HG02588 (cell line): ENCODE data around the gene TMEM187.
"Not testable (repeated sequence)": the region's sequence is repeated elsewhere in the genome, so short reads cannot be mapped to it uniquely, and the experiment has no call there.

Experiments used
- ATAC-seq: cut with Tn5 transposase; IDR thresholded peaks from one replicate; pipeline ENCODE4 v1.9.1; 2021; ENCODE audit warnings: mild to moderate bottlenecking, moderate library complexity; ENCODE audit not compliant: unreplicated experiment

Gene TMEM187

GRCh38 chrX:153992180-153992579 is 19.6 kb downstream of the TMEM187 start:
- no peak for ATAC-seq

DNA sequence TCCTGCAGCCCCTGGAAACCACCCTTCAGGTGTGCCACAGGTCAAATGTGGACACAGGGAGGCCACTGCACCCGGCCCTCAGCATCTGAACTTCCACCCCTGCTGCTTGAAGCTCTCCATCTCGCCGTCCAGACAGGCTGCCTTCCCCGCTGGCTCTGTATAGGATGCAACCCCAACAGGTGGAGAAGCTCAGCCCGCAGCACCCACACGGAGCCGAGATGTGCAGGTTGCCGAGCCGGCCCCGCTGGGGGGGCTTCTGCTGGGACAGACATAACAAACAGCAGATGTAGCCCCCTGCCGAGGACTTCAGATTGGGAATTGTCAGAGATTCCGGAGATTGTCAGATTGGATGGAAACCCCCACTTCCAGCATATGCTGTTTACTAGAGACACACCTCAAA is 20.5 kb downstream of the TMEM187 start:
- no peak for ATAC-seq

DNA sequence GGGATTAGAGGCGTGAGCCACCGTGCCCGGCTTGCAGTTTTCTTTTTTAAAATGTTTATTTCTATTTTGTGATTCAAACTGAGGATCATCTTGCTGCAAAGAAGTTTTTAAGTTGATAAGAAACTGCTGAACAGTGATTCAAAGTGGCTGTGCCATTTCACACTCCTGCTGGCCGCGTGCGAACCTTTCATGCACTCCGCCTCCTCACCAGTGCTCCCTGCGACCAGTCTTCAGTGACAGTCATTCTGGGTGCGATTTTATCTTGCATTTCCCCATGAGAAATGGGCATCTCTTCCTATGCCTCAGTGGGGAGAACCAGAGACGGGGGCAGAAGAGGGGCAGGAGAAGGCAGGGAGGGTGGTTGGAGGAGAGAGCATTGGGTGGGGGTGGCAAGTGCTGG is 21.4 kb downstream of the TMEM187 start:
- ATAC-seq = no peak

DNA sequence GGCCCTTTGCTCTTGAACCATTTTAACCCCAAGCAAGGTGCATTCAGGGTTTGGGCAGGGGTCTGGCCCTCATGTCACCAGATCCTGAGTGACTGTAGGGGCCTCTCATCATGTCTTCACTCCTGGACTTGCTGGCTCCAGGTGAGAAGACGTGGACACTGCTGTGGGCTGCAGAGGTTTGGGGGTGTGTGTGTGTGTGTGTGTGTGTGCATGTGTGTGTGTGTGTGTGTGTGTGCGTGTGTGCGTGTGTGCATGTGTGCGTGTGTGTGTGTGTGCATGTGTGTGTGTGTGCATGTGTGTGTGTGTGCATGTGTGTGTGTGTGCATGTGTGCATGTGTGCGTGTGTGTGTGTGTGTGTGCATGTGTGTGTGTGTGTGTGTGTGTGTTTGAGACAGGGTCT is 21.8 kb downstream of the TMEM187 start:
- ATAC-seq = not testable (repeated sequence)

DNA sequence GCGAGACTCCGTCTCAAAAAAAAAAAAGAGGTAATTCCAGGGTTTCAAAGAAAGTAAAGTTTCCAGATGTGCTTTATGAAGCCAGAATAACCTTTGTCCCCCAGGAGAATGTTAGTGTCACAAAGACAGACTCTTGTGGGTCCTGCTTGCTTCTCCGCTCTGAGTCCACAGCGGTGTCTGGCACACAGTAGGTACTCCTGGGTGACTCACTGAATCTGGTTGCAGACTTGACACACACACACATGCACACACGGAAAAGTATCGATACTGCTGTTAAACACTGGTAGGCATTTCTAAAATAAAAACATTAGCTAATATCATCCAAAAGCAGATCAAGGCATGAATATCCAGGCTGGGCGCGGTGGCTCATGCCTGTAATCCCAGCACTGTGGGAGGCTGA is 22.9 kb downstream of the TMEM187 start:
- ATAC-seq = no peak

- no peak for ATAC-seq
These were observed 26.9 kb downstream of the TMEM187 start for GRCh38 chrX:153999359-154000037.

DNA sequence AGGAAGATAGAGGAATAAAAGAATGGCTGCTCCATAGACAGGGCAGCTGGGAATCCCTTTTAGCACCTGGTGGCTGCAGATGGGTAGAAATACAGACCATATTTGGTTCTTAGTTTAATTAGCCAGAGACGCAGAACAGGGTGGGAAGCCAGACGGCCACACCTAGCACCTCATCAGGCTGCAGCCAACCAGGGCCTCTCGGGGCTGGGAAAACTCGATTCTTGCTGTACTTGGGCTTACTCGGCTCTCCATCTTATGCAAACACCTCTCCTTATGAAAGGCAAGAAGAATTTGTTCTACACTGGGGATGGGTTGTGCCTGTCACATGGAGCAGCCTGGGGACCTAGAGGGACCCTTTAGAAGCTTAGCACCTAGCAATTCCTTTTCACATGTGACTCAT is 27.5 kb downstream of the TMEM187 start:
- ATAC-seq = no peak

GRCh38 chrX:154002215-154002719 is 29.7 kb downstream of the TMEM187 start:
- ATAC-seq = no peak

GRCh38 chrX:154004315-154004714 is 31.8 kb downstream of the TMEM187 start:
- no peak for ATAC-seq

GRCh38 chrX:154006947-154007346 is 34.4 kb downstream of the TMEM187 start:
- ATAC-seq = no peak

GRCh38 chrX:154008521-154008920 is 36.0 kb downstream of the TMEM187 start:
- ATAC-seq = no peak

GRCh38 chrX:154010330-154011087 is 38.0 kb downstream of the TMEM187 start:
- no peak for ATAC-seq

DNA sequence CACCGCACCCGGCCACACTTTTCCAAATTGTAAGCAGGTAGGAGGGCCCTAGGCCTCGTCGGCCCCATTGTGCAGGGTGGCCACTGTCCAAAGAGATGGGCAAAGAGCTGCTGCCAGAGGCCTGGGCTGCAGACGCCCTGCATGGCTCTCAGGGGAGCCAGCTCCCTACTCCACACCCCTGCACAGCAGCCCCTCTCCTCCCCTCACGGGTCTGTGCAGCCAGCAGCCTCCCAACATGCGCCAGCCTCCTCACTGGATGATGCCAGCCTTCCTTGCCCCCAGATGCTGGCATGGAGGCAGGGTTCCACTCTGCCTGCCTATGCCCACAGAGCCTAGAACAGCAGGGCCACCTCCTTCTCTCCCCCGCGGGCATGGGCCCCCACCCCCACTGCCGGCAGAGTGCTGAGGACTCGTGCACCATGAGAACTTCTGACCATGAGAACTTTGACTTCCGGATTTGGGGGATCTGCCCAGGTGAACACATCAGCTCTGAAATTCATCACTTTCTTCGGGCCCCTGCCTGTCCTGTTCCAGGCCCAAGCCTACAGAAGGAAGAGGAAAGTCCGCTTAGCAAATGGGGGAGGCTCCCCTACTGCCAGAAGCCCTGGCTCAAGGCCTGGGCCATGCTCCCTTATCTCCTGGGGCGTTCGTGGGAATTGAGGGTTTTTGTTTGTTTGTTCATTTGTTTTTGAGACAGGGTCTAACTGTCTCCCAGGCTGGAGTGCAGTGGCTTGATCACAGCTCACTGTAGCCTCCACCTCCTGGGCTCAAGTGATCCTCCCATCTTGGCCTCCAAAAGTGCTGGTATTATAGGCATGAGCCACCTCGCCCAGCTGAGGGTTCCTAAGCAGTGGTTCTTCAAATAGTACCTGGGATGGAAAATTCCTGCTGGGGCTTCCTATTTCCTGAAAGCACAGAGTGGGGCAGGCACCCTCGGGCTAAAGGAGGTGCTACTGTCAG is 39.1 kb downstream of the TMEM187 start:
- ATAC-seq = no peak

DNA sequence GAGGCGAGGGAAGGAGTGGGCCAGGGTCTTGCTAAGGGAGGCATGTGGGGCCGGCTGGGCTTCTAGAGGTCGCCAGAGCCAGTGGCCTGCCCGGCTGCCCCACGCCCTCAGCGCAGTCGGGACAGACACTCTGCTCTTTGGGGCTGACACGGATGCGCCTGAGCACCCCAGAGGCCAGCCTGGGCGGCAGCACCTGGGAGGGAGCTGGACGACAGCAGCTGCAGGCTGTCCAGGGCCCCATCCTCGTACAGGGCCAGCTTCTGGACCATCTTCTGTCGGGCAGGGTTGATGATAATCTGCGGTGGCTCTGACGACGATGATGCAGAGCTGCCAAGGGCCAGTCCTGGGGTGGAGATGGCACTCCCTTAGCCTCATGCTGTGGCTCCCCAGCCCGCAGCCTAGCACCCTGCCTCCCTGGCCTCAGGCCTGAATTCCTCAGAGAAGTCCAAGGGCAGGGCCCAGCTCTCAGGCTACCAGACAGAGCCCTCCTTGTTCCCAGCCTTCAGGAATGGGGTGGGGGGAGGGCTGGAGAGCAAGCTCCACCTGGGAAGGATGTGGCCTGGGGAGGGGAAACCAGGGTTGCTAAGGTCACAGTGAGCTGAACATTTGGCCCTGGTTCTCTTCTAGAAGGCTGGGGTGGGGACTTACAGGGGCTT is 39.9 kb downstream of the TMEM187 start:
- no peak for ATAC-seq

DNA sequence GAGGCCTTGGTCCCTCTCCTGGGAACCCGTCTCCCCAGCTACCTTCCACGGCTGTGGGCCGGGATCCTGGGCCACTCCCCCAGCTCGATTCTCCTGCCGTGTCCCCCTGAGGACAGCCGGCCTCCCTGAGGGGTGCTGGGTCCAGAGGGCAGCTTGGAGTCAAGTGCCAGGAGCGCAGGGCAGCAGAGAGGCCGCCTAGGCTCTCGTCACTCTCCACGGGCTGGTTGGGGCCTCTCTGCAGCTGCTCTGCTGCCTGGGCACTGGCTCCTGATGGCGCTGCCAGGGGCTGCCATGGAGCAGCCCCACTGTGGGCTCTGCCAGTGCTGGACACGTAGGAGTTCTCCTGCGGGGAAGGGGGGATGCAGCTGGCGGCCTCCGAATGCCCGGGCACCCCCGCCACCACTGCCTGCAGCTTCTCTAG is 40.5 kb downstream of the TMEM187 start:
- ATAC-seq = no peak

- ATAC-seq = no peak
These were observed 41.2 kb downstream of the TMEM187 start for GRCh38 chrX:154013614-154014360.

GRCh38 chrX:154014429-154015380 is 42.2 kb downstream of the TMEM187 start:
- ATAC-seq = no peak

DNA sequence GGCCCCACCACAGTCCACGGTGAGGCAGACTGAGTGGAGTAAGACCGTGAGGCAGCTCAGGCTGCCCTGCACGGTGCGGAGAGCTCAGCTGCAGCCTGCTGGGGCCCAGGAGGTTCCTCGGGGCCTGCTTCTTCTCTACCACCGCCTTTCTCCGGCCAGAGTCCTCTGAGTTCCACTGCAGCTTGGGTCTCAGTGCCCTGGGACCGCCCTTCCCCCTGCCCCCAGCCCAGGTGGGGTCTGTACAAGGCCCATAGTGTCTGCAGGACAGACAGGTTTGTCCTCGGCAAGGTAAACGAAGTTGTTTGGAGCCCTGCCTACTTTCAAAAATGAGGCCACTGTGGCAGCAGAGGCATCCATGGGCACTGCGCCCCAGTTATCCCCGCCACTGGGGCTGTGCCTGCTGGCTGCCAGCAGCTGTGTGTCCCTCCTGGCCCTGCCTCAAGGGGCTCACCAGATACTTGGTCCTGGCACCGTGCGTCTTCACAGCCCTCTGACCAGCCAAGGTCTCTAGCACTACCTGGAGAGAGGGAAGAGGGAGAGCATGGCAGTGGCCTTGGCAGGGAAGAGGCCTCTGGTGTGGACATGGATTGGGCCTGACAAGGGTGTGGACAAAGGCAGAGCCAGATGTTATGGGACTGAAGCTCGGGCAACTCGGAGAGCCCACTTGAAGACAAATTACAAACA is 43.2 kb downstream of the TMEM187 start:
- no peak for ATAC-seq
